A673 (cell line): ENCODE results near the gene HDGFL3. TPM values are rescaled to one million over a fixed set of nuclear protein-coding genes. Genes with fewer than 3 reads are reported as not detected.
"Not testable (repeated sequence)": the region's sequence is repeated elsewhere in the genome, so short reads cannot be mapped to it uniquely, and the experiment has no call there.

Experiments
- BruUV-seq: library from RNA; stranded (reverse); fragments of 400-500 nt; replicated peaks from 2 replicates; lab custom pipeline; 2021; lab: Mats Ljungman, UMichigan
- CTCF ChIA-PET: fragments of 300-600 bp; sonication (Branson Sonifier 250); formaldehyde crosslinking; loops from one replicate; lab custom pipeline; 2022; ENCODE audit warnings: antibody characterized with exemption; lab: Charles Lee
- POLR2A ChIA-PET: fragments of 300-600 bp; sonication (Branson Sonifier 250); formaldehyde crosslinking; loops from one replicate; lab custom pipeline; 2022; ENCODE audit warnings: antibody characterized with exemption; ENCODE audit not compliant: low non-redundant PET; lab: Charles Lee
- DNase-seq: peaks from one replicate; pipeline ENCODE4 v3.0.0-alpha.2; 2015; ENCODE audit warnings: low spot score
- H3K27ac ChIP-seq: fragments of 200-600 bp; sonication (generic); 2 replicates; pipeline ENCODE4 v1.5.1; 2016; ENCODE audit warnings: mixed run types, low read depth, mild to moderate bottlenecking, mixed read lengths, antibody characterized with exemption, low read length; ENCODE audit not compliant: poor library complexity, severe bottlenecking
- H3K27me3 ChIP-seq: fragments of 200-600 bp; sonication (generic); replicated peaks from 2 replicates; pipeline ENCODE4 v1.6.1; 2017; ENCODE audit warnings: mixed run types, low read depth, mild to moderate bottlenecking, mixed read lengths, antibody characterized with exemption, low read length; ENCODE audit not compliant: insufficient read depth, poor library complexity
- H3K36me3 ChIP-seq: fragments of 200-600 bp; sonication (generic); 2 replicates; pipeline ENCODE4 v1.6.1; 2016; ENCODE audit warnings: mixed run types, mild to moderate bottlenecking, mixed read lengths, antibody characterized with exemption, low read length; ENCODE audit not compliant: insufficient read depth, poor library complexity, severe bottlenecking
- H3K4me1 ChIP-seq: fragments of 200-600 bp; sonication (generic); 2 replicates; pipeline ENCODE4 v1.6.1; 2017; ENCODE audit warnings: mixed run types, mild to moderate bottlenecking, mixed read lengths, antibody characterized with exemption, low read length; ENCODE audit not compliant: insufficient read depth, poor library complexity, severe bottlenecking
- H3K4me3 ChIP-seq: fragments of 200-600 bp; sonication (generic); 2 replicates; pipeline ENCODE4 v1.5.1; 2016; ENCODE audit warnings: low read depth, mixed run types, mild to moderate bottlenecking, mixed read lengths, low read length; ENCODE audit not compliant: poor library complexity, severe bottlenecking
- H3K9me3 ChIP-seq: fragments of 200-600 bp; sonication (generic); 2 replicates; pipeline ENCODE4 v1.6.1; 2016; ENCODE audit warnings: mixed run types, low read depth, mild to moderate bottlenecking, mixed read lengths, antibody characterized with exemption, low read length; ENCODE audit not compliant: poor library complexity, severe bottlenecking
- EZH2 ChIP-seq: fragments of 200-600 bp; sonication (generic); IDR thresholded peaks from 2 replicates; pipeline ENCODE4 v1.6.1; 2017; ENCODE audit warnings: borderline replicate concordance, low read depth, mild to moderate bottlenecking, mixed read lengths, antibody characterized with exemption, low read length; ENCODE audit not compliant: poor library complexity, severe bottlenecking
- intact Hi-C: fragments of 100-400 bp; cut with micrococcal nuclease; formaldehyde crosslinking; loops from one replicate; pipeline ENCODE4 v1.10.0; 2022; ENCODE audit not compliant: unreplicated experiment
- total RNA-seq: library from RNA; stranded (reverse); gene quantifications from 2 replicates; pipeline ENCODE4 v1.2.3, GENCODE V29; 2021
- TF ChIP-seq, protein P1 (sequence below): fragments of 300-800, 200-600 bp; sonication (generic); conservative IDR thresholded peaks from 2 replicates; pipeline ENCODE4 v1.5.1; 2017; ENCODE audit warnings: low read depth, mild to moderate bottlenecking, antibody characterized with exemption, low read length, moderate library complexity, mixed read lengths

HDGFL3 gene
- total RNA-seq, 1 experiment from 2014 or later, result 103 TPM

DNA sequence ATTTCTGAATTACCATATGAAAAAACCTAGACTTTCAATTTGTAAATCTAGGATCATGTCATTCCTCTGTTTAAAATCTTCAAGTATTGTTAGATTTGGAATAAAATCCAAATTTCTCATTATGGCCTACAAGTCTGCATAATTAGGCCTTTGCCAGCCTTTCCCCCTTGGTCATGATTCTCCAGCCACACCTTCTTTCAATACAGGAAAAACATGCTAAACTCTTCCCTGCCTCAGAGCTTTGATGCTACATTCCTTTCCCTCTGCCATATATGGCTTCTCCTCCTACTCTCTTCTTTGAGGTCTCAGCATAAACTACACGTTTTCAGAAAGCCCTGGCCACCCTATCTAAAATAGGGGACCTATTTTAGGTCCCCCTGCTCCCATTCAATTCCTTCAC lies 51.7 kb downstream of the HDGFL3 start:
- peaks cover 3% of the 10 kb centered on the region for H3K36me3 ChIP-seq
- CTCF ChIA-PET, result no interaction called here

GRCh38 chr15:83153288-83153687 lies 54.3 kb downstream of the HDGFL3 start:
- Histone ChIP-seq H3K27me3 (no peaks in the 10 kb centered on the region), H3K4me3 (no peak overlapping the region), H3K9me3 (no peaks in the 10 kb centered on the region), H3K27ac (no peak overlapping the region), H3K36me3 (peaks cover 3% of the 10 kb centered on the region), H3K4me1 (no peaks in the 10 kb centered on the region)
- ChIA-PET POLR2A (no interaction called here), CTCF (no interaction called here)
- intact Hi-C loops, result no loop called here
- BruUV-seq, result no TSS peak
- DNase-seq, result no peak
- no peak for TF ChIP-seq EZH2
- TF ChIP-seq, protein P1, sequence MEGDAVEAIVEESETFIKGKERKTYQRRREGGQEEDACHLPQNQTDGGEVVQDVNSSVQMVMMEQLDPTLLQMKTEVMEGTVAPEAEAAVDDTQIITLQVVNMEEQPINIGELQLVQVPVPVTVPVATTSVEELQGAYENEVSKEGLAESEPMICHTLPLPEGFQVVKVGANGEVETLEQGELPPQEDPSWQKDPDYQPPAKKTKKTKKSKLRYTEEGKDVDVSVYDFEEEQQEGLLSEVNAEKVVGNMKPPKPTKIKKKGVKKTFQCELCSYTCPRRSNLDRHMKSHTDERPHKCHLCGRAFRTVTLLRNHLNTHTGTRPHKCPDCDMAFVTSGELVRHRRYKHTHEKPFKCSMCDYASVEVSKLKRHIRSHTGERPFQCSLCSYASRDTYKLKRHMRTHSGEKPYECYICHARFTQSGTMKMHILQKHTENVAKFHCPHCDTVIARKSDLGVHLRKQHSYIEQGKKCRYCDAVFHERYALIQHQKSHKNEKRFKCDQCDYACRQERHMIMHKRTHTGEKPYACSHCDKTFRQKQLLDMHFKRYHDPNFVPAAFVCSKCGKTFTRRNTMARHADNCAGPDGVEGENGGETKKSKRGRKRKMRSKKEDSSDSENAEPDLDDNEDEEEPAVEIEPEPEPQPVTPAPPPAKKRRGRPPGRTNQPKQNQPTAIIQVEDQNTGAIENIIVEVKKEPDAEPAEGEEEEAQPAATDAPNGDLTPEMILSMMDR, result no peak

More for the DNA sequence above, 51.7 kb downstream of the HDGFL3 start:
- Histone ChIP-seq H3K4me1 (no peaks in the 10 kb centered on the region), H3K27me3 (no peaks in the 10 kb centered on the region), H3K9me3 (no peaks in the 10 kb centered on the region), H3K27ac (no peak overlapping the region), H3K4me3 (no peak overlapping the region)
- intact Hi-C loops, result no loop called here
- TF ChIP-seq, protein P1, result no peak
- TF ChIP-seq EZH2, result no peak
- POLR2A ChIA-PET, result no interaction called here
- no TSS peak for BruUV-seq
- DNase-seq, result no peak

- POLR2A ChIA-PET, result no interaction called here
- Histone ChIP-seq H3K4me3 (no peak overlapping the region), H3K27me3 (no peaks in the 10 kb centered on the region), H3K4me1 (no peaks in the 10 kb centered on the region), H3K27ac (no peak overlapping the region), H3K36me3 (peaks cover 4% of the 10 kb centered on the region), H3K9me3 (no peaks in the 10 kb centered on the region)
- intact Hi-C loops, result no loop called here
- DNase-seq, result no peak
- CTCF ChIA-PET, result no interaction called here
- BruUV-seq, result no TSS peak
- no peak for TF ChIP-seq EZH2
- TF ChIP-seq, protein P1, result no peak
These were observed 62.9 kb downstream of the HDGFL3 start for GRCh38 chr15:83144771-83145170.

DNA sequence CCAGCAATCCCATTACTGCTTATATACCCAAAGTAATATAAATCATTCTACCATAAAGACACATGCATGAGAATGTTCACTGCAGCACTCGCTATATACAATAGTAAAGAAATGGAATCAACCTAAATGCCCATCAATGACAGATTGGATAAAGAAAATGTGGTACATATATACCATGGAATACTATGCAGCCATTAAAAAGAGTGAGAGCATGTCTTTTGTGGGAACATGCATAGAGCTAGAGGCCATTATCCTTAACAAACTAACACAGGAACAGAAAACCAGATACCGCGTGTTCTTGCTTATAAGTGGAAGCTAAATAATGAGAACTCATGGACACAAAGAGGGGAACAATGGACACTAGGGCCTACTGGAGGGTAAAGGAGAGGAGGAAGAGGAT lies 65.5 kb downstream of the HDGFL3 start:
- CTCF ChIA-PET, BruUV-seq, H3K4me1 ChIP-seq, H3K27me3 ChIP-seq, H3K27ac ChIP-seq, H3K4me3 ChIP-seq, DNase-seq, POLR2A ChIA-PET, intact Hi-C loops, H3K9me3 ChIP-seq: not testable (repeated sequence)
- peaks cover 12% of the 10 kb centered on the region for H3K36me3 ChIP-seq
